Activated naive CD8-positive, alpha-beta T cell treated with anti-CD3 and anti-CD28 coated beads for 36 hours (primary cell): Measurements from ENCODE around the gene PRKAR1B. TPM values are rescaled to one million over a fixed set of nuclear protein-coding genes. Genes with fewer than 3 reads are reported as not detected.
A peak's percentile ranks its signal among the peaks of the same experiment; 100 is the strongest.

Source experiments
- DNase-seq: peaks from one replicate; pipeline ENCODE4 v3.0.0; 2021
- H3K27ac Mint-ChIP-seq: one replicate; pipeline ENCODE4 v1.8.0; 2022; ENCODE audit warnings: mild to moderate bottlenecking, moderate library complexity, mixed read lengths
- H3K27me3 Mint-ChIP-seq: one replicate; pipeline ENCODE4 v1.8.0; 2022; ENCODE audit warnings: mild to moderate bottlenecking, mixed read lengths
- H3K36me3 Mint-ChIP-seq: one replicate; pipeline ENCODE4 v1.8.0; 2021; ENCODE audit warnings: mild to moderate bottlenecking, mixed read lengths
- H3K4me1 Mint-ChIP-seq: one replicate; pipeline ENCODE4 v1.8.0; 2021; ENCODE audit warnings: mixed read lengths
- H3K4me3 Mint-ChIP-seq: one replicate; pipeline ENCODE4 v1.8.0; 2022; ENCODE audit warnings: mild to moderate bottlenecking, moderate library complexity, mixed read lengths
- H3K9me3 Mint-ChIP-seq: one replicate; pipeline ENCODE4 v1.8.0; 2022; ENCODE audit warnings: mixed read lengths
- total RNA-seq, 2 experiments: library from RNA; stranded (reverse); gene quantifications; one replicate each; pipeline ENCODE4 v1.2.3, GENCODE V29; 2021

PRKAR1B gene
- total RNA-seq, 2 experiments from 2014 or later = 38.1 to 40.2 TPM

DNA sequence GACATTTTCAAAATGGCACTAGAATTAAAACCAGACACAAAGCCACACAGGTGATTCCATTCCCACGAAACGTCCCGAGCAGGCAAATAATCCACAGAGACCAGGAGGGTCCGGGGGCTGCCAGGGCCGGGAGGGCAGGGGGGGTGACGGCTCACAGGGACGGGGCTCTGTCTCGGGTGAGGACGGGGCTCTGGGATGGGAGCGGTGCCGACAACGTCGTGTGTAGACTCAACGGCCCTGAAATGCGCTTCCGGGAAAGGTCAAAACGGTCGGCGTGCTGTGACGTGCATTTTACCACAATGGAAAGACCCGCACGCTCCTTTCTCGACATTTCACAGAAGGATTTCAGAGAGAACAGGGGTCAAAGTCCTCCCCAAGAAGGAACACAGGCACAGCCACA lies 144.2 kb downstream of the PRKAR1B start:
- Mint-ChIP-seq H3K9me3 (peaks cover 10% of the 10 kb centered on the region), H3K27me3 (no peaks in the 10 kb centered on the region), H3K4me3 (peak overlapping the region; percentile 76), H3K36me3 (peaks cover 58% of the 10 kb centered on the region), H3K4me1 (peaks cover 36% of the 10 kb centered on the region), H3K27ac (peak overlapping the region; percentile 95)
- no peak for DNase-seq

DNA sequence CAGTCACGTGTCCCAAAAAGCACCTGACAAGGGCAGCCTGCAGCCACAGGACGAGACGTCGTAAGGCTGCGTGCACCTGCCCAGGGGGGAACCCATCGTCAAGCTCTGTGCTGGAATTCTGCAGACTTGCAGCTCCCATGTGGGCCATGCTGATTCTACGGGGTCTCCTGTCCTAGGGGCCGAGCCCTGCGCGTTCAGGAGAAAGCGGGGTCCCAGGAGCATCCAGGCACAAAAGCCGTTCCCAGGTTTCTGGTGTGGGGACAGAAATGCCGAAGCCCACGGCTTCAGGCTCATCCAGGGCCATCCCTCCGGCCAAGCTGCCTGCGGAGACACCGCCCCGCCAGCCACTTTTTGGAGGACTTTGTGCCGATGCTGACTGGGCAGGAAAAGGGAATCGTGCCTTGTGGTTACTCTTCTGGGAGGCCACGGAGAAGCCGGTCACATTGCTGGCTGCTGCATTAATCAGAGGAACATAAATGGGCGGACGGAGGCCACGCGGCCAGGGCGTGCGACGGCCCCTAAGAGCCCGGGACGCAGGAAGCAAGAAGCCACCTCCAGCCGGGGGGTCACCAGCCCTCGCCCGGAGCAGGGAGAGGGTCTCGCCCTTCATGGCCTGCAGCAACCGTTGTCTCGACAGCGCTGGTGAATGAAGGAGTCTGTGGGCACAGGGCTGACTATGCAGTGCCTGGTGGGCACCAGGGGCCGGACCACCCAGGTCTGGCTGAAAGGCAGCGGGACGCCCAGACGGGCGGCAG lies 144.8 kb downstream of the PRKAR1B start:
- H3K4me1 Mint-ChIP-seq = peaks cover 36% of the 10 kb centered on the region
- H3K36me3 Mint-ChIP-seq = peaks cover 54% of the 10 kb centered on the region
- no peak overlapping the region for H3K4me3 Mint-ChIP-seq
- H3K9me3 Mint-ChIP-seq = peaks cover 10% of the 10 kb centered on the region
- H3K27me3 Mint-ChIP-seq = no peaks in the 10 kb centered on the region
- no peak overlapping the region for H3K27ac Mint-ChIP-seq
- no peak for DNase-seq

DNA sequence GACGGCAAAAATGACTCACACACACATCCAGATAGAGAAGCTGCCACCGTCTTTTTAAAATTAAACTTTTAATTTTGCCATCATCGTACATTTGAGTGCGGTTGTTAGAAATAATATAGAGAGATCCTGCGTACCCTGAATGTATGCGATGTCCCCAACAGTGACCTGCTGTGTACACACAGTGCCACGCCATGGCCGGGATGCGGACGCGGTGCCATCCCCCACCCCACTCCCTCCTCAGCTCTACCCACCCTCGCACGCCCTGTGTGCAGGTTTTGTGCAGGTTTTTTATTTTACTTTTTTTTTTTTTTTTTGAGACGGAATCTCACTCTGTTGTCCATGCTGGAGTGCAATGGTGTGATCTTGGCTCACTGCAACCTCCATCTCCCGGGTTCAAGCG lies 148.7 kb downstream of the PRKAR1B start:
- Mint-ChIP-seq H3K27me3 (no peaks in the 10 kb centered on the region), H3K27ac (no peak overlapping the region), H3K4me3 (no peak overlapping the region), H3K9me3 (no peaks in the 10 kb centered on the region), H3K36me3 (peaks cover 42% of the 10 kb centered on the region), H3K4me1 (peaks cover 5% of the 10 kb centered on the region)
- no peak for DNase-seq

DNA sequence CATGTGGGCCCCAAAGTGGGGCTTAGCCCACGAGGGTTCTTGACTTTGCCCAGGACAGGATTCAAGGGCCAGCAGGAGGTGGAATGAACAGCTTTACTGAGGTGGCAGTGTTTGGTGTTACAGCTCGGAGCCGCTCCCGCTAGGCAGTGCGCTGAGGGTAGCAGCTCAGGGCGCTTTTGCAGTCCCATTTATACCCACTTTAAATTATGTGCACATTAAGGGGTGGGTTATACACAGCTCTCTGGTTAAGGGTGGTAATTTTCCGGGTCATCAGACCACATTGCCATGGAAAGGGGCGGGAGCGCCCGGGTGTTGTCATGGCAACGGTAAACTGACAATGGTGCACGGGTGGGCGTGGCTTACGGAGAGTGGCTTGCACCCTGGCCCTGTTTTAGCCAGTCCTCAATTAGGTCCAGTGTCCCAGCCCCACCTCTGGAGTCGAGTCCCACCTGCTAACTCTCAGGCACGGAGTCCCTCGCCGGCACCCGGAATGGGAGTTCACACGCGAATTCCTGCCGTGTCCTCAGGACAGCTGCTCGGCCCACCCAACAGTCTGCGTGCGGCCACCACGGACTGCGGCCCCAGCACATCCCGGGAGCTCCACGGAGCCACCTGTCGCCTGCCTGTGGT lies 149.2 kb downstream of the PRKAR1B start:
- no peaks in the 10 kb centered on the region for H3K27me3 Mint-ChIP-seq
- no peak overlapping the region for H3K27ac Mint-ChIP-seq
- peaks cover 39% of the 10 kb centered on the region for H3K36me3 Mint-ChIP-seq
- no peak for DNase-seq
- H3K4me3 Mint-ChIP-seq = no peak overlapping the region
- H3K4me1 Mint-ChIP-seq = no peaks in the 10 kb centered on the region
- H3K9me3 Mint-ChIP-seq = no peaks in the 10 kb centered on the region

DNA sequence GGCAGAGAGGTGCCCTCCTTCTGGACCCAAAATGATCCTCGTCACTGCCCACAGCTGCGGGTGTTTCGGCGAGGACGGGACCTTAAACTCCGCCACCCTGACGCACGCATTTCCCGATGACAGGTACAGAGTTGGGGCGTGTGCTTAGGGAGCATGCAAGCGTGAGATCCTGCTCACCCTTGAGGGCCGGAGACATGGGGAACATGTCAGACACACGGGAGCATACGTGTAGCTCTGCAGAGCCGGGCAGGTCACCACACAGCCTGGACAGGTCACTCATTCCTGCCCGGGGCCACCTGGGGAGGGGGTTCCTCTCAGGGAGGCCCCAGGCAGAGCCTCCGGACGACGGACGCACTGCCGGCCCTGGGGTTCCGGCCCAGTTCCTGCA lies 149.8 kb downstream of the PRKAR1B start:
- no peaks in the 10 kb centered on the region for H3K27me3 Mint-ChIP-seq
- peaks cover 39% of the 10 kb centered on the region for H3K36me3 Mint-ChIP-seq
- no peak overlapping the region for H3K27ac Mint-ChIP-seq
- no peak for DNase-seq
- no peaks in the 10 kb centered on the region for H3K9me3 Mint-ChIP-seq
- H3K4me1 Mint-ChIP-seq = no peaks in the 10 kb centered on the region
- no peak overlapping the region for H3K4me3 Mint-ChIP-seq

DNA sequence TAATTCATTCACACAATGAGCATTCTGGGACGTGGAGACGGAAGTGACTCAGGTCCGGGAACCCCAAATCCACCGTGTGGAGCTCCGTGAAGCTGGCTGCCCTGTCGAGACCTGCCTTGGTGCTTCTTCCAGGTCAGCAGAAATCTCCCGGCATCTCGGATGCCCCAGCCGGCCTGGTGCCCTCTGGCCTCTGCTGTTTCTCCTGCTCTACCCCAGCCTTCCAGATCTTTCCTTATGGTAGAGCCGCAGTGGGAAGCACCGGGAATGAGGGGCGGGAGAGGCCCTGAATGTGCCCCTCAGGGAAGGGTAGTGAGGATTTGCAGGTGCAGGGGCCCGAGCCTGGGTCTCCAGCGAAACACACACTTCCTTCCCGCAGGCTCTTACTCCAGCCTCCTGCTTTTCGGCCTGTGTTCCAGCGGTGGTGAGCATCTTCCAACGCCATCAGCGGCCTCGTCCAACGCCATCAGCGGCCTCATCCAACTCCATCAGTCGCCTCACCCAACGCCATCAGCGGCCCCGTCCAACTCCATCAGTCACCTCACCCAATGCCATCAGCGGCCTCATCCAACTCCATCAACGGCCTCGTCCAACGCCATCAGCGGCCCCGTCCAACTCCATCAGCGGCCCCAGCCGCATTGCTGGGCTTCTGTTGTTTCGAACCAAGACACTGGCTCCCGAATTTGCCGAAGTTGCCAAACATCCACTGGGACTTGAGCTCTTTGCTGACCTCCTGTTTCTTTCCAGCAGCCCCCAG lies 150.4 kb downstream of the PRKAR1B start:
- H3K4me1 Mint-ChIP-seq = no peaks in the 10 kb centered on the region
- no peak for DNase-seq
- no peaks in the 10 kb centered on the region for H3K27me3 Mint-ChIP-seq
- no peak overlapping the region for H3K4me3 Mint-ChIP-seq
- H3K36me3 Mint-ChIP-seq = peaks cover 39% of the 10 kb centered on the region
- H3K27ac Mint-ChIP-seq = no peak overlapping the region
- H3K9me3 Mint-ChIP-seq = no peaks in the 10 kb centered on the region

DNA sequence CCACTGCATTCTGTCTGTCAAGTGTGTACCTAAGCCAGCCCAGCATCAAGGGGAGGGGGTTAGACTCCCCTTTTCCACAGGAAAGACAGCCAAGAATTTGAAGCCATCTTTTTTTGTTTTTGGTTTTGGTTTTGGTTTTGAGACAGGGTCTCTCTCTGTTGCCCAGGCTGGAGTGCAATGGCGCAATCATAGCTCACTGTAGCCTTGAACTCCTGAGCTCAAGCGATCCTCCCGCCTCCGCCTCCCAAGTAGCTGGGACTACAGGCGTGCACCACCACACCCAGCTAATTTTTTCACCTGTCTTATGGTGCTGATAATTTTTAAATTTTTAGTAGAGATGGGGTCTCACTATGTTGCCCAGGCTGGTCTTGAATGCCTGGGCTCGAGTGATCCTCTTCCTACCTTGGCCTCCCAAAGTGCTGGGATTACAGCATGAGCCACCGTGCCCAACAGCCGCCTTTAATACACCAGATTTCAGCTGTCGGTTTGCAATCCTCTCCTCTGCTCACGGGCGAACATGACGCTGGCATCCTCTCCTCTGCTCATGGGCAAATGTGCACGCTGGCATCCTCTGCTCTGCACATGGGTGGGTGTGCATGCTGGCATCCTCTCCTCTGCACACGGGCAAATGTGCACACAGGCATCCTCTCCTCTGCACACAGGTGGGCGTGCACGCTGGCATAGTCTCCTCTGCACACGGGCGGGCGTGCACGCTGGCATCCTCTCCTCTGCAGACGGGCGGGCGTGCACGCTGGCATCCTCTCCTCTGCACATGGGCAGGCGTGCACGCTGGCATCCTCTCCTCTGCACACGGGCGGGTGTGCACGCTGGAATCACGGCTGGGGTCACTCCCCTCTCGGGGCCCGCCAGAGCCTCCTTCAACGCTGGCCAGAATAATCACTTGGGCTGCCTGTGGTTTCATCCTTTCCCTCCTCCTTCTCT lies 151.4 kb downstream of the PRKAR1B start:
- H3K27ac Mint-ChIP-seq = no peak overlapping the region

DNA sequence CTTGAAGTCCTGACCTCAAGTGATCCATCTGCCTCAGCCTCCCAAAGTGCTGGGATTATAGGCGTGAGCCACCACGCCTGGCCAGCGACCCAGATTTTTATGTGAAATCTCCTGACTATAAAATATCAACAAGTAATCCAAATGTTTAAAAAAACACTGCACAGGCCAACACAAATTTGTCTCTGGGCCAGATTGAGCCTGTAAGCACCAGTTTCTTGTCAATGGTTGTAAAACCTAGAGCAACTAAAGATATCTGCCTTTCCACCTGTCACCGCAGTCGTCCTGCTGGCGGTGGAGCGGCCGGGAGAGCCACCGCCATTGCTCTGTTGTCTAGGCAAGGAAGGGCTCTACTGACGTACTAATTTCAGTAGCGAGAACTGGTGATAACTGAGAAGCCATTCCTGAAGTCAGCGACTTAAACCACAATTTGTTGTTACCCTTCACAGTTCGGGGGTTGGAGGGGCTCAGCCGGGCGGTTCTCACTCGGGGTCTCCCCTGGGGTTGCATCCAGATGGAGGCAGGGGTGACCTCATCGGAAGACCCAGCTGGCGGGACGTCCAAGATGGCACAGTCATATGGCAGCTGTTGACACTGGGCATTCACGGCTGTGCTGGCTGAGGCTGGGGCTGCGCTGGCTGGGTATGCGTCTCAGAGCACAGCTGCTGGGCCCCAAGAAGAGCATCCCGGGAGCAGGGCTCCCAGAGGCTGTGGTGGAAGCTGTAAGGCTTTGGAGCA lies 152.3 kb downstream of the PRKAR1B start:
- Mint-ChIP-seq H3K36me3 (peaks cover 39% of the 10 kb centered on the region), H3K4me3 (no peak overlapping the region)

More for the DNA sequence above, 151.4 kb downstream of the PRKAR1B start:
- no peak for DNase-seq
- peaks cover 39% of the 10 kb centered on the region for H3K36me3 Mint-ChIP-seq
- H3K27me3 Mint-ChIP-seq = no peaks in the 10 kb centered on the region
- no peaks in the 10 kb centered on the region for H3K4me1 Mint-ChIP-seq
- no peaks in the 10 kb centered on the region for H3K9me3 Mint-ChIP-seq
- H3K4me3 Mint-ChIP-seq = no peak overlapping the region

DNA sequence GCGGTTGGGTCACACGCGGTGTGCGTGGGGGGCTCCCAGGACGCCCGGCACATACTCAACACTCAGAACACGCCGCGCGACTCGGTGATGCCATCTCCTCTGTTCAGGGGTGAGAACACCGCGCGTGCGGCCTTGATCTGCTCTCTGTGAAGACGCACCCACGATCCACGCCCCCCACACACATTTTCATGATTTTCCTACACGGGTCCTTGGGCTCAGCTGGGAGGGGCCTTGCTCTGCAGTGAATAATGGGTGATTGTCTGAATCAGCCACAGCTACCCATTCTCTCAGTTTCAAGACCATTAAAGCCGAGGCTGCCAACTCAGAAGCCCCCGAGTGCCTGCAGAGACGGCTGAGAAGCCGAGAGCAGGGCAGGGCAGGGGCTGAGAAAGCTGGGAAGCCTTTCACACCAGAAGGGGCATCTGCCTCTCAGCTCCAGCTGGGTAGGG lies 153.1 kb downstream of the PRKAR1B start:
- Mint-ChIP-seq H3K36me3 (peaks cover 36% of the 10 kb centered on the region), H3K9me3 (no peaks in the 10 kb centered on the region), H3K4me1 (no peaks in the 10 kb centered on the region), H3K4me3 (no peak overlapping the region), H3K27me3 (no peaks in the 10 kb centered on the region), H3K27ac (no peak overlapping the region)
- no peak for DNase-seq

More for the DNA sequence above, 152.3 kb downstream of the PRKAR1B start:
- no peaks in the 10 kb centered on the region for H3K27me3 Mint-ChIP-seq
- DNase-seq = no peak
- H3K9me3 Mint-ChIP-seq = no peaks in the 10 kb centered on the region
- no peak overlapping the region for H3K27ac Mint-ChIP-seq
- H3K4me1 Mint-ChIP-seq = no peaks in the 10 kb centered on the region

DNA sequence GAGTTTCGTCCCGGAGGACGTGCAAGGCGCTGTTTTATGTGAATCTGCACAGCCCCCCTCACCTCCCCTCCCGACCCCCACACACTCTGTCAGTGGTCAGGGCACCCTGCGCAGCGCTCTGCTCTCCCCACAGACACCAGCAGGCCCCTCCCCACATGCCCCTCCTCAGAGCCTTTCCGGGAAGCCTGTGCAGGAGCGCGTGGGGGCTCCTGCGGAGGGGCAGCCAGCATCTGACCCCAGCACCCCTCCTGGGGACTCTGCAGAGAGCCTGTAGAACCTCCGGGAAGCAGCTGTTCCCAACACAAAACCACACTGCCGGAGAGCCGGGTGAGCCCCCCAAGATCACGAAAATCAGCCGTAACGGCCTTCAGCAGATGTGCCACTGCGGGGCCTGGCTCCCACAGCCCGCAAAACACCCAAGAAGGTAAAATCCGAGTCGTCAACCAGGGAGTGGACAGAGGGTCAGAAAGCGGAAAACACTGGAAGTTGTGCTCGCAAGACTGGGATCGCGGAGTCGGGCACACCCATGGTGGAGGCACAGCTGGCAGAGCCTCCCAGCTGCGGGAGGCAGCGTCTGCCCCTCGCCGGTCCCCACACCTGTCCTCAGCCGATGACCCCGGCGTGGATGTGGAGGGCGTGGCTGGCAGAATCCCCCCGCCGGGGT lies 153.7 kb downstream of the PRKAR1B start:
- no peak for DNase-seq
- H3K36me3 Mint-ChIP-seq = peaks cover 36% of the 10 kb centered on the region
- H3K9me3 Mint-ChIP-seq = no peaks in the 10 kb centered on the region
- H3K4me1 Mint-ChIP-seq = no peaks in the 10 kb centered on the region
- no peak overlapping the region for H3K27ac Mint-ChIP-seq
- H3K27me3 Mint-ChIP-seq = no peaks in the 10 kb centered on the region
- no peak overlapping the region for H3K4me3 Mint-ChIP-seq

DNA sequence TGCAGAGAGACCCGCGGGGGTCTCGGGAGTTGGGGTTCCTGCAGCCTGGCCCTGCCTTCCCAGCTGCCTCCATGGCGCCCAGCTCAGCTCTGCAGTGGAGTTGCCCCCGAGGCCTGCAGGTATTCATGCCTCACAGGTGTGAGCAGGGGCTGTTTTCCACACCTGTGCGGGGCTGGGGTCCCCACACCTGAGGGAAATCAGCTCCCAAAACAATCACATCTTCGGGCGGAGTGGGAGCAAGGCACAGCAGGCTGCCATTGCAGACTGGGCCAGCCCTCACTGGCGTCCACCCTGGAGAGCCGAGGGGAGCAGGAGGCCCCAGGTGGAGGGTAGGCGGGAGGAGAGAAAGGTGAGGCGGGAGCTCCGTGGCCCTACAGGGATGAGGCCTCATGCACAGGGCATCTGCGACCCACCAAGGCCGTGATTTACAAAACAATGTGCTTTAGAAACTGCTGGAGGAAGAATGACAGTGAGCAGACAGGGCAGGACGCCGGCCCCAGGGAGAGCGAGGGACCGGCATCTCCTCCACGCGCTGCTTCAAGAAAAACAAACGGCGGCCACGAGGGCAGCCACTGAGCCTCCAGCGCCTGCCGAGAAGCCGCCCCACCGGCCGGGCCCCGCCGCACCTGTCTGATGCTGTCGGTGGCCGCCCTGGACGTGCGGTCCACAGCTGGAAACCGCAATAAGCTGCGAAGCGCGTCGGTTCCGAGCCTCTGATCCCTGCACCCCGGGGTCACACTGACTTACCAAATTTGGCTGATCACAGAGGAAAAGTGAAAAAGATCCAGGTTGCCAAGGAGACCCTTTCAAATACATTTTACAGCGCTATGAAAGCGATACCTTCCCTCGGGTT lies 154.4 kb downstream of the PRKAR1B start:
- peaks cover 33% of the 10 kb centered on the region for H3K36me3 Mint-ChIP-seq
- H3K27me3 Mint-ChIP-seq = no peaks in the 10 kb centered on the region
- H3K9me3 Mint-ChIP-seq = no peaks in the 10 kb centered on the region
- no peak overlapping the region for H3K4me3 Mint-ChIP-seq
- H3K27ac Mint-ChIP-seq = no peak overlapping the region
- no peaks in the 10 kb centered on the region for H3K4me1 Mint-ChIP-seq
- no peak for DNase-seq

DNA sequence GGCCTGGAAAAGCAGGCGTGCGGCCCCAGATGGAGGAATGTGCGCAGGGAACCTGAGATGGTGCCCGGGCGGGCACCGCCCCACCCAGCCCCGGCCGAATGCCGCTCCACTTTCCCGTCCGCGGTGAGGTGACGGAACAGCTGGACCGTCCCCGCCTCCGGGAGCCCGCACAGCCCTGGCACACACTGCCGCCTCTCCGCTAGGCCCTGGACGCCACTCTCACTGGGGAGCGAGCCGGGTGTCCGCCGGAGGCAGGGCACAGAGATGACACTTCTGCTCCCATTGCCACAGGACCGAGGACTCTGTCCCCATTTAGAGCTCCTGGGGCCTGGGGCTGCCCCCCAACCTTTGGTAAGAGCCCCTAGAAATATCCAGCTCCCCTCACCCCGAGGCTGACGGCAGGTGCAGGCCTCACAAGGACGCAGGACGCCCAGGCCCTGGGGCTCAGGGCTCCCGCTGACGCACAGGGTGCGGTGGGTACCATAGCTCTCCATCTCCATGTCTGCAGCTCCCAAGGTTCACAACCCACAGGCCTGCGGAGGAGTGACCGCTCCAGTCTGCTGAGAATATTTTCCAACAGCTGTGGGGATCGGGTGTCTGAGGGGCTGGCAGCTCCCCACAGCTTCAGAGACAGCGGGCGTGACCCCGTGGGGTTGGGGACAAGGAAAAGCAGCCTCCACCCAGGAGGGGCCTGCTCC lies 155.2 kb downstream of the PRKAR1B start:
- no peak overlapping the region for H3K27ac Mint-ChIP-seq
- H3K4me1 Mint-ChIP-seq = no peaks in the 10 kb centered on the region
- H3K9me3 Mint-ChIP-seq = no peaks in the 10 kb centered on the region

More for the DNA sequence above, 155.2 kb downstream of the PRKAR1B start:
- Mint-ChIP-seq H3K27me3 (no peaks in the 10 kb centered on the region), H3K4me3 (no peak overlapping the region), H3K36me3 (peaks cover 28% of the 10 kb centered on the region)
- no peak for DNase-seq
